Transverse colon (tissue), 4 donors: Measurements from ENCODE around the gene TMEM59L. TPM values are rescaled to one million over a fixed set of nuclear protein-coding genes. Genes with fewer than 3 reads are reported as not detected.

ENCODE experiments used
- DNase-seq: peaks from one replicate; pipeline ENCODE4 v3.0.0-alpha.2; 2019
- H3K27ac ChIP-seq, 4 donors: fragments of 200-600 bp; sonication (generic); 2 replicates each; pipeline ENCODE4 v1.5.1; 2016 to 2018; ENCODE audit warnings: inconsistent platforms in 4 of 4
- H3K27me3 ChIP-seq: fragments of 200-600 bp; sonication (generic); 2 replicates; pipeline ENCODE4 v1.5.1; 2017; ENCODE audit warnings: inconsistent platforms
- H3K36me3 ChIP-seq, 4 donors: fragments of 200-600 bp; sonication (generic); 2 replicates each; pipeline ENCODE4 v1.5.1; 2017 to 2019; ENCODE audit warnings: inconsistent platforms in 4 of 4
- H3K4me1 ChIP-seq, 4 donors: fragments of 200-600 bp; sonication (generic); 2 replicates each; pipeline ENCODE4 v1.5.1; 2017 to 2020; ENCODE audit warnings: inconsistent platforms in 4 of 4
- H3K4me3 ChIP-seq, 4 donors: fragments of 200-600 bp; sonication (generic); 1 replicate in 1 of 4; 2 replicates in 3 of 4; pipeline versions ENCODE4 v1.5.1 to v1.6.1; 2017 to 2019; ENCODE audit warnings: inconsistent platforms in 4 of 4
- H3K9me3 ChIP-seq, 2 donors: fragments of 200-600 bp; sonication (generic); 2 replicates each; pipeline ENCODE4 v1.5.1; 2017 to 2019; ENCODE audit warnings: inconsistent platforms in 2 of 2
- CTCF ChIP-seq, 5 experiments: fragments of 200-600 bp in 3 of 5; fragments of 450-650 bp in 2 of 5; sonication (generic) in 3 of 5; IDR thresholded peaks; 1 replicate in 2 of 5; 2 replicates in 3 of 5; pipeline ENCODE4 v1.5.1; 2016 to 2017; ENCODE audit warnings: antibody characterized with exemption in 5 of 5, inconsistent platforms in 3 of 5, mild to moderate bottlenecking in 2 of 5, moderate library complexity in 1 of 5
- EP300 ChIP-seq: sonication (generic); formaldehyde crosslinking; IDR thresholded peaks from one replicate; pipeline ENCODE4 v1.6.1; 2017; ENCODE audit warnings: antibody characterized with exemption, low read depth
- POLR2A ChIP-seq: fragments of 450-650 bp; IDR thresholded peaks from one replicate; pipeline ENCODE4 v1.6.1; 2016; ENCODE audit warnings: antibody characterized with exemption, mild to moderate bottlenecking, moderate library complexity
- POLR2AphosphoS5 ChIP-seq, 3 donors: sonication (generic); formaldehyde crosslinking; IDR thresholded peaks; one replicate each; pipeline ENCODE4 v1.6.1; 2016; ENCODE audit warnings: antibody characterized with exemption in 3 of 3
- WGBS, 2 donors: methylation state at CpG; one replicate each; pipeline ENCODE4 v1.1.5; 2018; ENCODE audit warnings: low coverage in 1 of 2; 5-methylcytosine and 5-hydroxymethylcytosine counted together
- in situ Hi-C, 4 donors: fragments of 200-750 bp; cut with MboI; loops; one replicate each; pipeline versions ENCODE4 v1.15.0 to v1.15.1; 2017; ENCODE audit warnings: low sequenced_read_pairs in 3 of 4, low pct_ligation_motif_present in 1 of 4, low pct_unique_long_range_greater_than_20kb in 1 of 4
- intact Hi-C: fragments of 100-400 bp; cut with DNase I; formaldehyde crosslinking; loops from one replicate; pipeline ENCODE4 v1.15.1; 2023; ENCODE audit warnings: low total_unique reads
- total RNA-seq, 4 donors: library from RNA; depleted of rRNA; stranded (reverse); fragments of >200 nt; gene quantifications; one replicate each; pipeline ENCODE4 v1.1.0, GENCODE V29; 2016

Gene TMEM59L
- total RNA-seq, 4 donors from 2014 or later = 0.48 to 21.7 (median 8.6) TPM

- in situ Hi-C loops (loop anchor here in 1 of 4 donors (25.0 kb wide), 1 partner anchor 205 kb away; no protein-coding TSS in a partner anchor), intact Hi-C loops (no loop called here)
- Histone ChIP-seq H3K9me3 (no peaks in the 10 kb centered on the region), H3K27ac (no peak overlapping the region), H3K4me1 (peaks cover 13 to 44% (median 35%) of the 10 kb centered on the region in 4 donors), H3K36me3 (no peaks in the 10 kb centered on the region), H3K27me3 (peaks cover 96% of the 10 kb centered on the region), H3K4me3 (peak overlapping the region in 1 of 4 donors; percentile 20)
- DNase-seq = no peak
- 3% methylated on average over 57 of the region's 68 CpGs; no CpG with 5 or more reads in 1 of the 2 donors for WGBS, 2 donors
- TF ChIP-seq POLR2A (no peak), CTCF (IDR thresholded peaks at IDR 0.05) (no peak), EP300 (no peak), POLR2AphosphoS5 (IDR thresholded peaks at IDR 0.05) (no peak)
These were observed 5.2 kb upstream of the TMEM59L start for GRCh38 chr19:18607226-18608101.

GRCh38 chr19:18608102-18608804, 4.4 kb upstream of the TMEM59L start:
- 32 to 40% methylated on average over 3 to 5 of the region's 5 CpGs for WGBS, 2 donors
- DNase-seq = no peak
- no peak overlapping the region for H3K27ac ChIP-seq
- TF ChIP-seq POLR2AphosphoS5 (IDR thresholded peaks at IDR 0.05) = no peak
- TF ChIP-seq POLR2A = no peak
- no peak for TF ChIP-seq CTCF (IDR thresholded peaks at IDR 0.05)
- no peak for TF ChIP-seq EP300
- intact Hi-C loops = no loop called here
- H3K27me3 ChIP-seq = peaks cover 96% of the 10 kb centered on the region
- no peaks in the 10 kb centered on the region for H3K36me3 ChIP-seq
- in situ Hi-C loops = loop anchor here in 1 of 4 donors (25.0 kb wide), 1 partner anchor 204 kb away; no protein-coding TSS in a partner anchor
- H3K4me1 ChIP-seq = peaks cover 13 to 51% (median 41%) of the 10 kb centered on the region in 4 donors
- H3K9me3 ChIP-seq = no peaks in the 10 kb centered on the region
- no peak overlapping the region for H3K4me3 ChIP-seq

- in situ Hi-C loops = loop anchor here in 1 of 4 donors (25.0 kb wide), 1 partner anchor 203 kb away; no protein-coding TSS in a partner anchor
- peaks cover 96% of the 10 kb centered on the region for H3K27me3 ChIP-seq
- intact Hi-C loops = no loop called here
- no peaks in the 10 kb centered on the region for H3K9me3 ChIP-seq
- H3K27ac ChIP-seq = no peak overlapping the region
- DNase-seq = no peak
- H3K4me1 ChIP-seq = peaks cover 13 to 46% (median 38%) of the 10 kb centered on the region in 4 donors
- H3K36me3 ChIP-seq = no peaks in the 10 kb centered on the region
- 39 to 52% methylated on average over 5 to 9 of the region's 9 CpGs for WGBS, 2 donors
- TF ChIP-seq EP300 (no peak), POLR2A (no peak), POLR2AphosphoS5 (IDR thresholded peaks at IDR 0.05) (no peak), CTCF (IDR thresholded peaks at IDR 0.05) (no peak)
- H3K4me3 ChIP-seq = no peak overlapping the region
These were observed 3.6 kb upstream of the TMEM59L start for GRCh38 chr19:18608805-18609716.
